ENCODE results near the gene KLK2.

- TF ChIP-seq, protein P1, sequence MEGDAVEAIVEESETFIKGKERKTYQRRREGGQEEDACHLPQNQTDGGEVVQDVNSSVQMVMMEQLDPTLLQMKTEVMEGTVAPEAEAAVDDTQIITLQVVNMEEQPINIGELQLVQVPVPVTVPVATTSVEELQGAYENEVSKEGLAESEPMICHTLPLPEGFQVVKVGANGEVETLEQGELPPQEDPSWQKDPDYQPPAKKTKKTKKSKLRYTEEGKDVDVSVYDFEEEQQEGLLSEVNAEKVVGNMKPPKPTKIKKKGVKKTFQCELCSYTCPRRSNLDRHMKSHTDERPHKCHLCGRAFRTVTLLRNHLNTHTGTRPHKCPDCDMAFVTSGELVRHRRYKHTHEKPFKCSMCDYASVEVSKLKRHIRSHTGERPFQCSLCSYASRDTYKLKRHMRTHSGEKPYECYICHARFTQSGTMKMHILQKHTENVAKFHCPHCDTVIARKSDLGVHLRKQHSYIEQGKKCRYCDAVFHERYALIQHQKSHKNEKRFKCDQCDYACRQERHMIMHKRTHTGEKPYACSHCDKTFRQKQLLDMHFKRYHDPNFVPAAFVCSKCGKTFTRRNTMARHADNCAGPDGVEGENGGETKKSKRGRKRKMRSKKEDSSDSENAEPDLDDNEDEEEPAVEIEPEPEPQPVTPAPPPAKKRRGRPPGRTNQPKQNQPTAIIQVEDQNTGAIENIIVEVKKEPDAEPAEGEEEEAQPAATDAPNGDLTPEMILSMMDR (IDR thresholded peaks at IDR 0.05): no peak
- TF ChIP-seq POLR2A (IDR thresholded peaks at IDR 0.05): no peak
- no peak for TF ChIP-seq EP300 (IDR thresholded peaks at IDR 0.05)
Observed at GRCh38 chr19:50859849-50860248, 13.4 kb upstream of the KLK2 start.

All from tibial nerve (tissue), 4 donors.